Effector memory CD4-positive, alpha-beta T cell (primary cell): ENCODE measurements around the gene CXCL16.

Experiments used
- DNase-seq, 3 donors: peaks; one replicate each; pipeline ENCODE4 v3.0.0-alpha.2; 2020
- H3K27ac ChIP-seq: 2 replicates; pipeline ENCODE4 v1.7.0; 2013; ENCODE audit warnings: mild to moderate bottlenecking, low read length, moderate library complexity; ENCODE audit not compliant: insufficient read depth, poor library complexity, severe bottlenecking
- H3K27me3 ChIP-seq: replicated peaks from 2 replicates; pipeline ENCODE4 v1.7.0; 2013; ENCODE audit warnings: mild to moderate bottlenecking, low read length; ENCODE audit not compliant: insufficient read depth, control insufficient read depth, poor library complexity, severe bottlenecking
- H3K36me3 ChIP-seq: 2 replicates; pipeline ENCODE4 v1.7.0; 2013; ENCODE audit warnings: mild to moderate bottlenecking, low read length, moderate library complexity; ENCODE audit not compliant: control insufficient read depth, insufficient read depth
- H3K4me1 ChIP-seq: 2 replicates; pipeline ENCODE4 v1.7.0; 2013; ENCODE audit warnings: low read length, mild to moderate bottlenecking; ENCODE audit not compliant: control insufficient read depth, insufficient read depth, poor library complexity, severe bottlenecking
- H3K4me3 ChIP-seq: 2 replicates; pipeline ENCODE4 v1.7.0; 2013; ENCODE audit warnings: low read length, low read depth, mild to moderate bottlenecking; ENCODE audit not compliant: insufficient read depth, poor library complexity, severe bottlenecking
- H3K9me3 ChIP-seq: 2 replicates; pipeline ENCODE4 v1.7.0; 2013; ENCODE audit warnings: mild to moderate bottlenecking, low read length, moderate library complexity; ENCODE audit not compliant: control insufficient read depth
- total RNA-seq, 3 donors: gene quantifications; one replicate each; lab custom pipeline; 2026; lab: John Stamatoyannopoulos, UW

CXCL16 gene, protein sequence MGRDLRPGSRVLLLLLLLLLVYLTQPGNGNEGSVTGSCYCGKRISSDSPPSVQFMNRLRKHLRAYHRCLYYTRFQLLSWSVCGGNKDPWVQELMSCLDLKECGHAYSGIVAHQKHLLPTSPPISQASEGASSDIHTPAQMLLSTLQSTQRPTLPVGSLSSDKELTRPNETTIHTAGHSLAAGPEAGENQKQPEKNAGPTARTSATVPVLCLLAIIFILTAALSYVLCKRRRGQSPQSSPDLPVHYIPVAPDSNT
- 1.5 to 6.4 (median 2.9) reads per million in 3 donors for total RNA-seq

DNA sequence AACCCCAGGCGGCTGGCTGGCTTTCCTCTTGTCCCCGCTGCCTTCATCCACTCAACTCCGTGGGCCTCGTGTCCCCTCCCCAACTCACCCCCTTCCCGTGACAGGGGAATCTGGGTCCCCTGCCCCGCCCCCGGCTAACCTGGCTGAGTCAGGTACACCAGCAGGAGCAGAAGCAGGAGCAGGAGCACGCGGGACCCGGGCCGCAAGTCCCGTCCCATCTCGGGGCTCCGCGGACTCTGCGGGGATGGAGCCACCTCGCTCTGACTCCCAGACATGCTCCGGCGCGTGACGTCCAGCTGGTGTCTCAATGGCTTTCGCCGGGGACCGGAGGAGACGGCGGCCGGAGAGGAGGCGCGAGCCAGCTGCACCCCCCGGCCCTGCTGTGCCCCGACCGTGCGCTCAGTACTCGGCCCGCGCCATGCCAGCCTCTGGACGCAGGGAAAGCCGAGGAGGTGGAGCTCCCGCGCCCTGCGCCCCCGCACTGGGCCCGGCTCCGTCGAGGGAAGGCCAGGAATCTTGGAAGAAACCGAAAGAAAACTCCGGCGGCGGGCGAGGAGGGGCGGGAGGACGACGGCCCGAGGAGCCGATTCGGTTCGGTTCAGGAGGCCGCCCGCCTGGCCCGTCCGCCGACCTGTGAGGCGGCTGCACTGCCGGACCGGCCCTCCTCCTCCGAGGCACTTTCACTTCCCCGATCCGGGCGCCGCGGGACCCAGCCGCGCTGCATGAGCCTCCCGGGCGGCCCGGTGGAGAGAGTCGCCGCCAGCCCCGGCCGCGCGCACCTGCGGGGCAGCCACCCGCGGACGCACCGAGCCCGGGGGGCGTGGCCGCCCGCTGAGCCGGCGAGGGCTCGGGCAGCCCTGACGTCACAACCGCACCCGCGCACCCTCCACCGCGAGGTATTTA, at the start of gene CXCL16, which contains the start of gene ZMYND15:
Gene CXCL16, minus strand, starts transcription at position 807 of the 903 bp plus-strand sequence. Its CDS starts 589 bp downstream, at position 218.
Gene ZMYND15, plus strand, starts transcription at position 712 of the 903 bp plus-strand sequence. CDS start 716 bp downstream, outside the sequence.
- Histone ChIP-seq H3K36me3 (no peaks in the 10 kb centered on the region), H3K27ac (peak within 1 kb of the TSS; percentile 48), H3K4me1 (peaks cover 5% of the 10 kb centered on the region), H3K9me3 (no peaks in the 10 kb centered on the region), H3K27me3 (peaks cover 4% of the 10 kb centered on the region), H3K4me3 (peak within 1 kb of the TSS; percentile 84)
- DNase-seq: peak; percentile 54 to 65 (median 61)

DNA sequence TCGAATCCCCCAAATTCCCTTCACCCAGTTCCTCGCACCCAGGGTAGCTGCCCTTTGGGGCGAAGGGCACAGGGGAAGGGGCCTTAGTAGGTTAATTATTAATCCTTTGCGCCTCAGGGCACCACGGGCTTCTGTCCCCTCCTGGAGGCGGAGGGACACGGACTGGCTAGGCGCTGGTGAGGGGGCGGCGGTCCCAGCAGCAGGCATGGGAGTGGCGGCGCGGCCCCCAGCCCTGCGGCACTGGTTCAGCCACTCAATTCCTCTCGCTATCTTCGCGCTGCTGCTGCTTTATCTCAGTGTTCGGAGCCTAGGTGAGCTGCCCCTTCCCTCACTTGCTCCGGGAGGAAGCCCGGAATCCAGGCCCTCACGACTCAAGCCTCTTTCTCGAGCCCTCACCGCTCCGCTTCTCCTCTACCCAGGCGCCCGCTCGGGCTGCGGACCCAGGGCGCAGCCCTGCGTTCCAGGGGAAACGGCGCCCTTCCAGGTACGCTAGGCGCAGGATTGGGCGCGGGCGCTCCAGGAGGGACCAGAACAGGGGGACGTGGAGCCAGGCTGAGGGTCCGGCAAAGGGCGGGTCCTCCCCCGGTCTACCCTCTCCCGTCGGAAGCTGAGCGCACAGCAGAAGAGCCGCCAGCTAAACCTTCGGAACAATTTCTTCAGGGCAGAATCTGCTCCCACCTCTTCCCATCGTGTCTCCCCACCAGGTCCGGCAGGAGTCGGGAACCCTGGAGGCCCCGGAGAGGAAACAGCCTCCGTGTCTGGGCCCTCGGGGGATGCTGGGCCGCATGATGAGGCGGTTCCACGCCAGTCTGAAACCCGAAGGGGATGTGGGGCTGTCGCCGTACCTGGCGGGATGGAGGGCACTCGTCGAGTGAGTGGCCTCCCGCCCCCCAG, 49.3 kb upstream of the CXCL16 start, which contains the start of gene GLTPD2:
Gene GLTPD2, plus strand, starts transcription at position 158 of the 894 bp plus-strand sequence. Its CDS starts 48 bp downstream, at position 206.
- H3K27ac ChIP-seq: peak within 1 kb of the TSS; percentile 77
- H3K27me3 ChIP-seq: peaks cover 15% of the 10 kb centered on the region
- H3K4me1 ChIP-seq: peaks cover 20% of the 10 kb centered on the region
- no peaks in the 10 kb centered on the region for H3K36me3 ChIP-seq
- DNase-seq: no peak
- H3K9me3 ChIP-seq: no peaks in the 10 kb centered on the region
- peak within 1 kb of the TSS; percentile 62 for H3K4me3 ChIP-seq

DNA sequence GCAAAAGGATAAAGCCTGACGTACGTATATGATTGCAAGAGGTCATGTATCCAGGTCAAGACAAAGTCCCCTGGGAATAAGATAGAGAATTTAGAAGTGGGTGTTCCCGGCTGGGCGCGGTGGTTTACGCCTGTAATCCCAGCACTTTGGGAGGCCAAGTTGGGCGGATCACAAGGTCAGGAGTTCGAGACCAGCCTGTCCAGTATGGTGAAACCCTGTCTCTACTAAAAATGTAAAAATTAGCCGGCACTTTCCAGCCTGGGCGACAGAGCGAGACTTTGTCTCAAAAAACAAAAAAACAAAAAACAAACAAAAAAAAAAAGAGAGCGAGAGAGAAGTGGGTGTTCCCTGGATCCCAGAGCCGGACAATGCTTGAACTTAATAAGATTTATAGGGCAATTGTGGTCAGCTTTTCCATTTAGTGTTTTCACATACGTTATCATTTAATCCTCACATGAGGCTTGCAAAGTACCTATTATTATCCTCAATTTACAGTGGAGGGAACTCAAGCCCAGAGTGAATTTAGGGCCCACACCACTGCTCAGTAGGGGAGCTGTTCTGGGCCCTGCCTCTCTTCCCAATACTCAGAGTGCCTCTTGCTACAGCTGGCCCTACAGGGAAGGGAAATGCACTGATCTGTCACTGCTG, 48.6 kb upstream of the CXCL16 start:
- Histone ChIP-seq H3K27ac (no peak overlapping the region), H3K9me3 (no peaks in the 10 kb centered on the region), H3K4me3 (no peak overlapping the region), H3K4me1 (peaks cover 20% of the 10 kb centered on the region), H3K36me3 (no peaks in the 10 kb centered on the region), H3K27me3 (peaks cover 20% of the 10 kb centered on the region)
- DNase-seq: no peak

DNA sequence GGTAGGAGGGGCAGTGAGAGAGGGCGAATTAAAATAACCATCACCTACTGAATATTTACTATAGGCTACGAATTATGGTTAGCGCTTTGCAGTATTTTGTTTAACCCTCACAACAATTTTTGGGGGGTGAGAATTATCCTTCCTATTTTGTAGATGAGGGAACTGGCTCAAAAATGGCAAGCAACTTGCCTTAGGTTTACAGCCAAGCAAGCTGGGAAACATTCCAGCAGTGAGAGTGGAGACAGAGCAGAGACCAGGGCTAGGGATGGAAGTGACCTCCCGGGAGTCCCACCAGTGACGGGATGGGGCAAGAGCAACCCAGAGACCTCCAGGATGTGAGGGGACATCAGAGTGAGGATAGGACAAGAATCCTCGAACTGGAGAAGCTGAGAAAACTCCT, 46.8 kb upstream of the CXCL16 start:
- Histone ChIP-seq H3K4me1 (peaks cover 20% of the 10 kb centered on the region), H3K36me3 (no peaks in the 10 kb centered on the region), H3K27ac (no peak overlapping the region), H3K4me3 (no peak overlapping the region), H3K27me3 (peaks cover 31% of the 10 kb centered on the region), H3K9me3 (no peaks in the 10 kb centered on the region)
- DNase-seq: no peak

DNA sequence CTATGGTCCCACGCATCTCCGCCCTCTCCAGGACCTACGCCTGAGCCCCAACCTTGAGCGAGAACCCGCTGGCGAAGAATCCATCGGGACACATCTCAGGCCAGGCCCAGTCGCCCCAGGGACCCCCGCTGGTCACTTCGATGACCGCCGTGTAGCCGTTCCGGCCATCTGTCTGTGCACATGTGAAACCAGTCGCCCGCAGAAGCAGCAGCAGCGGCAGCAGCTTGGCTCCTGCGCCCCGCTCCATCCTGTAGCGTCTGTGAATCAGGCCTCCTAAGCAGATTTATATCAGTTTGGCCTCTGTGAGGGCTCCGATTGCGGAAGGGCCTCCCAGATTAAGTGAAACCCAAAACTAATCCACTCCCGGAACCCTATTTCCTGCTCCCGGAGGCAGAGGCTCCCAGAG, 46.4 kb upstream of the CXCL16 start, which contains the start of gene VMO1:
Gene VMO1, minus strand, starts transcription at position 259 of the 406 bp plus-strand sequence. Its CDS starts 12 bp downstream, at position 247.
- H3K27ac ChIP-seq: no peak within 1 kb of the TSS
- H3K36me3 ChIP-seq: no peaks in the 10 kb centered on the region
- H3K4me1 ChIP-seq: peaks cover 20% of the 10 kb centered on the region
- H3K9me3 ChIP-seq: no peaks in the 10 kb centered on the region
- H3K27me3 ChIP-seq: peaks cover 32% of the 10 kb centered on the region
- no peak for DNase-seq
- no peak within 1 kb of the TSS for H3K4me3 ChIP-seq

DNA sequence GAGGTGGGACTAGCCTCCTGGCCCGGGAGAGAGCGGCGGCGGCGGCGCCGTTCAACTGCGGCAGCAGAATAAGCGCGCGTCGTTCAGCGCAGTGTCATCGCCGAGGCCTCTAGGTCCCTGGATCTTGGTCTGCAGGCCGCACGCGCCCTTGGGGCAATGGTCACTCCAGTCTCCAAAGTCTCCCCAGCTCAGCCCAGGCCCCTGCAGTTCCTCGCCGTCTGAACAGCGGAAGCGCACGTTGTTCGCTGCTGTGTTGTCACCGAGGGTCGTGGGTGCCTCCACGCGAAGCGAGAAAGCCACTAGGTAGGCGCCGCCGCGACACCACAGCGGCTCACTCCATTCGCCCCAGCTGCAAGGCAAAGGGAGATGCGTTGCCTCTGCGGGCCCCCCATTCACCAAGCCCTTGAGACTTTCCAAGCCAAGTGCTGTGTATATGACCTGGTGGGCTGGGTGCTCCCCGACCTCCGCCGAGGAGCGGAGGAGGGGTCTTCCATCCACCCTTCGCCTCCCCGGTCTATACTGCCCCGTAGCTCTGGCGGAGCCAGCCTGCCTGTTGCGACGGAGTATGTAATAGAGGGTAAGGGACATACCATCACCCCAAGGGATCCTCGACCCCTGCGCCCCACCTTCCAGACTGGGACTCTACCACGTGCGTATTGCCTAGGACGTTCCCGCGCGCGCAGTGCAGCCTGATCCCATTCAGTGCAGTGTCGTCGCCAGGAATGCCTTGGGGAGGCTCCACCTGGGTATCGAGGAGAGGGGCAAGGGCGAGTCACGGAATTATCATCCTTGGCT, 45.8 kb upstream of the CXCL16 start:
- Histone ChIP-seq H3K9me3 (no peaks in the 10 kb centered on the region), H3K27me3 (peaks cover 32% of the 10 kb centered on the region), H3K27ac (no peak overlapping the region), H3K36me3 (no peaks in the 10 kb centered on the region), H3K4me3 (no peak overlapping the region), H3K4me1 (peaks cover 18% of the 10 kb centered on the region)
- no peak for DNase-seq

DNA sequence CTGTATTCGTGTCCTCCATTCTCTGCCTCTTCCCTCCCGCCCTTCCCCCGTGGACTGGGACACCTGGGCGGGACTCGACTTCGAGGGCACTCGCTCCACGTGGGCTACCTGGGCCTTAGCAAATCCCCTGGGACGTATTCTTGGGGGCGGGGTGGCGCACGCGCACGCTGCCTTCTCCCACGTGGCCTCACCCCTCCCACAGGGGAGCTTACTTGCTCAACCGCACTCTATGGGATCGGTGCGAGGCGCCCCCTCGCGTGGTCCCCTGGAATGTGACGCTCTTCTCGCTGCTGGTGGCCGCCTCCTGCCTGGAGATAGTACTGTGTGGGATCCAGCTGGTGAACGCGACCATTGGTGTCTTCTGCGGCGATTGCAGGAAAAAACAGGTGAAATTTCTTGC, 42.9 kb upstream of the CXCL16 start:
- H3K27me3 ChIP-seq: peaks cover 32% of the 10 kb centered on the region
- H3K36me3 ChIP-seq: no peaks in the 10 kb centered on the region
- no peak for DNase-seq
- no peaks in the 10 kb centered on the region for H3K9me3 ChIP-seq
- H3K4me3 ChIP-seq: no peak overlapping the region
- peaks cover 10% of the 10 kb centered on the region for H3K4me1 ChIP-seq
- no peak overlapping the region for H3K27ac ChIP-seq

DNA sequence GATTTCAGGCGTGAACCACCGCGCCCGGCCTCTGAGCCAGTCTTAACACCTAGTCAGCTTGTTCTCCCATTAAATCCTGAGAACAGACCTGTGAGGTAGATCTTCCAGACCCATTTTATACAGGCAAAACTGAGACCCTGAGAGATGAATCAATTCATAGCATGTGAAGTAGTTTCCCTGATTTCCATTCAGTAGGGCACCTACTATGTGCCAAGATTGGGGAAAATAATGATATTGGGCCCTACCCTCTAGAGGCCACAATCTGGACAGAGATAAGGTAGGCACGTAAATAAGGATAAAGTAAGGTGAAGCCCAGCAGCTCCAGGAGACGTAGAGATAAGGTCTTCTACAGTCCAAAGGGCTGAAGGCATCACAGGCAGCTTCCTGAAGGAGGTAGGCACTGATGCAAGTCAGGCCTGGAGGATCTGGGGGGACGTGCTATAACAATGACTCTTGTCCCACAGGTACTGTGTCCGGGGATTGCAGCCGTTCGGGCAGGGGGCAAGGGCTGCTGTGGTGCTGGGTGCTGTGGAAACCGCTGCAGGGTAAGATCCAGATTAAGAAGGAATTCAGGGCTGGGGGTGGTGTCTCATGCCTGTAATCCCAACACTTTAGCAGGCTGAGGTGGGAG, 40.7 kb upstream of the CXCL16 start:
- Histone ChIP-seq H3K36me3 (no peaks in the 10 kb centered on the region), H3K9me3 (no peaks in the 10 kb centered on the region), H3K27me3 (peaks cover 18% of the 10 kb centered on the region), H3K4me3 (no peak overlapping the region), H3K27ac (no peak overlapping the region), H3K4me1 (peaks cover 2% of the 10 kb centered on the region)
- DNase-seq: no peak
